SK-MEL-5 (cell line): ENCODE data around the gene SNRNP48. TPM values are rescaled to one million over a fixed set of nuclear protein-coding genes. Genes with fewer than 3 reads are reported as not detected.

Source experiments
- DNase-seq: peaks from one replicate; pipeline ENCODE4 v3.0.0-alpha.2; 2016; ENCODE audit warnings: low read depth, low spot score
- in situ Hi-C: cut with HindIII; loops from 2 replicates; pipeline ENCODE4 v1.10.0; 2016; ENCODE audit warnings: low sequenced_read_pairs, high pct_unique_total_duplicates, low pct_unique_long_range_greater_than_20kb
- total RNA-seq: library from RNA; depleted of rRNA; stranded (reverse); fragments of >200 nt; shearing (Covaris generic); gene quantifications from 2 replicates; pipeline ENCODE4 v1.2.3, GENCODE V29; 2014

SNRNP48 gene
- total RNA-seq, 1 experiment from 2014 or later: 15.8 TPM

GRCh38 chr6:7580537-7580926, 9.5 kb upstream of the SNRNP48 start:
- no peak for DNase-seq
- in situ Hi-C loops: no loop called here

GRCh38 chr6:7580927-7581618, 8.9 kb upstream of the SNRNP48 start:
- DNase-seq: no peak
- in situ Hi-C loops: no loop called here

- no peak for DNase-seq
- in situ Hi-C loops: no loop called here
These were observed 4.6 kb upstream of the SNRNP48 start for GRCh38 chr6:7585287-7585930.

GRCh38 chr6:7587631-7588100, 2.3 kb upstream of the SNRNP48 start:
- DNase-seq: no peak
- in situ Hi-C loops: no loop called here

- in situ Hi-C loops: no loop called here
- DNase-seq: no peak
These were observed 1.5 kb upstream of the SNRNP48 start for GRCh38 chr6:7588506-7588905.

GRCh38 chr6:7589221-7589620, 777 bp upstream of the SNRNP48 start:
- in situ Hi-C loops: no loop called here

GRCh38 chr6:7590918-7591302, 912 bp downstream of the SNRNP48 start:
- peak; percentile 37 for DNase-seq
- in situ Hi-C loops: no loop called here

More at GRCh38 chr6:7589221-7589620, 777 bp upstream of the SNRNP48 start:
- no peak for DNase-seq

GRCh38 chr6:7591770-7592169, 1.8 kb downstream of the SNRNP48 start:
- in situ Hi-C loops: no loop called here

GRCh38 chr6:7593229-7593628, 3.2 kb downstream of the SNRNP48 start:
- in situ Hi-C loops: no loop called here

More at GRCh38 chr6:7591770-7592169, 1.8 kb downstream of the SNRNP48 start:
- DNase-seq: no peak

GRCh38 chr6:7594579-7595125, 4.7 kb downstream of the SNRNP48 start:
- in situ Hi-C loops: no loop called here

More at GRCh38 chr6:7593229-7593628, 3.2 kb downstream of the SNRNP48 start:
- no peak for DNase-seq

GRCh38 chr6:7604003-7604402, 14.0 kb downstream of the SNRNP48 start:
- in situ Hi-C loops: loop anchor here (25.0 kb wide), 1 partner anchor 317 kb away; no protein-coding TSS in a partner anchor

More at GRCh38 chr6:7594579-7595125, 4.7 kb downstream of the SNRNP48 start:
- no peak for DNase-seq

GRCh38 chr6:7604506-7604905, 14.5 kb downstream of the SNRNP48 start:
- in situ Hi-C loops: loop anchor here (25.0 kb wide), 1 partner anchor 317 kb away; no protein-coding TSS in a partner anchor
- no peak for DNase-seq

More at GRCh38 chr6:7604003-7604402, 14.0 kb downstream of the SNRNP48 start:
- DNase-seq: no peak

- peak; percentile 85 for DNase-seq
- in situ Hi-C loops: loop anchor here (25.0 kb wide), 1 partner anchor 328 kb away; no protein-coding TSS in a partner anchor
These were observed 25.8 kb downstream of the SNRNP48 start for GRCh38 chr6:7615611-7616383.

- in situ Hi-C loops: loop anchor here (25.0 kb wide), 1 partner anchor 331 kb away; no protein-coding TSS in a partner anchor
These were observed 28.1 kb downstream of the SNRNP48 start for GRCh38 chr6:7617801-7618764.

GRCh38 chr6:7621761-7622160, 31.8 kb downstream of the SNRNP48 start:
- in situ Hi-C loops: loop anchor here (25.0 kb wide), 1 partner anchor 334 kb away; no protein-coding TSS in a partner anchor
- no peak for DNase-seq

More at GRCh38 chr6:7617801-7618764, 28.1 kb downstream of the SNRNP48 start:
- DNase-seq: peak; percentile 98
